PFSK-1 (cell line): ENCODE data around the gene CCL22.

Experiments
- POLR2AphosphoS5 ChIP-seq: IDR thresholded peaks from 2 replicates; pipeline ENCODE4 v1.6.1; 2012; ENCODE audit warnings: low read depth, mild to moderate bottlenecking, control low read depth, low read length, moderate library complexity
- TAF1 ChIP-seq: IDR thresholded peaks from 2 replicates; pipeline ENCODE4 v1.6.1; 2012; ENCODE audit warnings: low read length, control low read depth, borderline replicate concordance; ENCODE audit not compliant: insufficient read depth

GRCh38 chr16:57373117-57373947, 14.7 kb downstream of the CCL22 start:
- TF ChIP-seq POLR2AphosphoS5 (no peak), TAF1 (no peak)
